Erythroblast (primary cell): ENCODE results near the gene CFP.

Experiments used
- GATA1 ChIP-seq: IDR thresholded peaks from 2 replicates; pipeline ENCODE4 v1.6.1; 2011; ENCODE audit warnings: low read depth, mild to moderate bottlenecking, control low read depth, low read length, moderate library complexity
- POLR2A ChIP-seq: IDR thresholded peaks from 2 replicates; pipeline ENCODE4 v1.6.1; 2011; ENCODE audit warnings: mild to moderate bottlenecking, low read length

GRCh38 chrX:47629419-47630200 is at the start of gene CFP:
- TF ChIP-seq POLR2A (no peak), GATA1 (no peak)
